Stimulated activated memory B cell treated with anti-CD40 and anti-IgM and Interleukin-4, amounts not matched to agents 10 μg/mL and 1 μg/mL and 100 μg/mL, for 72 hours (primary cell): ENCODE results near the gene CIDEC.
"Not testable (repeated sequence)": the region's sequence is repeated elsewhere in the genome, so short reads cannot be mapped to it uniquely, and the experiment has no call there.

Experiments
- ATAC-seq: fragments of 150-1000 bp; cut with Tn5 transposase; 2 replicates; pipeline ENCODE4 v1.10.0; 2021
- H3K27ac Mint-ChIP-seq: one replicate; pipeline ENCODE4 v1.8.0; 2022; ENCODE audit warnings: mild to moderate bottlenecking, mixed read lengths
- H3K27me3 Mint-ChIP-seq: one replicate; pipeline ENCODE4 v1.8.0; 2022; ENCODE audit warnings: mixed read lengths
- H3K36me3 Mint-ChIP-seq: one replicate; pipeline ENCODE4 v1.8.0; 2022; ENCODE audit warnings: mixed read lengths
- H3K4me1 Mint-ChIP-seq: one replicate; pipeline ENCODE4 v1.8.0; 2022; ENCODE audit warnings: mixed read lengths
- H3K4me3 Mint-ChIP-seq: one replicate; pipeline ENCODE4 v1.8.0; 2022; ENCODE audit warnings: mild to moderate bottlenecking, moderate library complexity, mixed read lengths
- H3K9me3 Mint-ChIP-seq: one replicate; pipeline ENCODE4 v1.8.0; 2022; ENCODE audit warnings: mixed read lengths

CIDEC gene

GRCh38 chr3:9909221-9910013 is 29.4 kb upstream of the CIDEC start:
- H3K27ac Mint-ChIP-seq = no peak overlapping the region
- no peak overlapping the region for H3K4me3 Mint-ChIP-seq
- H3K9me3 Mint-ChIP-seq = no peaks in the 10 kb centered on the region

GRCh38 chr3:9908286-9908685 is 28.2 kb upstream of the CIDEC start:
- peaks cover 12% of the 10 kb centered on the region for H3K4me1 Mint-ChIP-seq
- no peak overlapping the region for H3K27ac Mint-ChIP-seq
- peaks cover 22% of the 10 kb centered on the region for H3K27me3 Mint-ChIP-seq
- no peaks in the 10 kb centered on the region for H3K9me3 Mint-ChIP-seq
- H3K4me3 Mint-ChIP-seq = no peak overlapping the region
- H3K36me3 Mint-ChIP-seq = no peaks in the 10 kb centered on the region
- ATAC-seq = no peak

More at GRCh38 chr3:9909221-9910013, 29.4 kb upstream of the CIDEC start:
- Mint-ChIP-seq H3K4me1 (peaks cover 9% of the 10 kb centered on the region), H3K36me3 (no peaks in the 10 kb centered on the region), H3K27me3 (peaks cover 28% of the 10 kb centered on the region)
- peak; percentile 55 for ATAC-seq

GRCh38 chr3:9906480-9906879 is 26.4 kb upstream of the CIDEC start:
- Mint-ChIP-seq H3K27me3 (peaks cover 6% of the 10 kb centered on the region), H3K36me3 (no peaks in the 10 kb centered on the region), H3K27ac (no peak overlapping the region), H3K4me1 (peaks cover 15% of the 10 kb centered on the region), H3K4me3 (no peak overlapping the region), H3K9me3 (no peaks in the 10 kb centered on the region)
- ATAC-seq = no peak

- no peaks in the 10 kb centered on the region for H3K36me3 Mint-ChIP-seq
- H3K9me3 Mint-ChIP-seq = no peaks in the 10 kb centered on the region
- no peak overlapping the region for H3K27ac Mint-ChIP-seq
- ATAC-seq = no peak
- peaks cover 6% of the 10 kb centered on the region for H3K4me1 Mint-ChIP-seq
- no peaks in the 10 kb centered on the region for H3K27me3 Mint-ChIP-seq
- no peak overlapping the region for H3K4me3 Mint-ChIP-seq
These were observed 23.9 kb upstream of the CIDEC start for GRCh38 chr3:9903904-9904303.

- no peak for ATAC-seq
- no peaks in the 10 kb centered on the region for H3K9me3 Mint-ChIP-seq
- no peaks in the 10 kb centered on the region for H3K27me3 Mint-ChIP-seq
- H3K4me1 Mint-ChIP-seq = peaks cover 12% of the 10 kb centered on the region
- H3K4me3 Mint-ChIP-seq = no peak overlapping the region
- H3K36me3 Mint-ChIP-seq = no peaks in the 10 kb centered on the region
- H3K27ac Mint-ChIP-seq = no peak overlapping the region
These were observed 23.2 kb upstream of the CIDEC start for GRCh38 chr3:9903238-9903624.

GRCh38 chr3:9902372-9903237 is 22.6 kb upstream of the CIDEC start, which contains the start of gene IL17RE:
Gene IL17RE, plus strand, starts transcription at chr3:9902848. Its CDS starts 85 bp downstream, at chr3:9902933.
- no peaks in the 10 kb centered on the region for H3K36me3 Mint-ChIP-seq
- H3K9me3 Mint-ChIP-seq = no peaks in the 10 kb centered on the region
- no peak within 1 kb of the TSS for H3K27ac Mint-ChIP-seq
- no peak for ATAC-seq
- no peaks in the 10 kb centered on the region for H3K27me3 Mint-ChIP-seq
- H3K4me3 Mint-ChIP-seq = no peak within 1 kb of the TSS
- peaks cover 16% of the 10 kb centered on the region for H3K4me1 Mint-ChIP-seq

GRCh38 chr3:9901967-9902366 is 21.9 kb upstream of the CIDEC start:
- no peaks in the 10 kb centered on the region for H3K9me3 Mint-ChIP-seq
- no peak for ATAC-seq
- no peak overlapping the region for H3K4me3 Mint-ChIP-seq
- H3K36me3 Mint-ChIP-seq = no peaks in the 10 kb centered on the region
- H3K27me3 Mint-ChIP-seq = no peaks in the 10 kb centered on the region
- peaks cover 16% of the 10 kb centered on the region for H3K4me1 Mint-ChIP-seq
- H3K27ac Mint-ChIP-seq = no peak overlapping the region

- H3K27me3 Mint-ChIP-seq, H3K27ac Mint-ChIP-seq, H3K36me3 Mint-ChIP-seq, H3K4me3 Mint-ChIP-seq, ATAC-seq, H3K9me3 Mint-ChIP-seq: not testable (repeated sequence)
- peaks cover 16% of the 10 kb centered on the region for H3K4me1 Mint-ChIP-seq
These were observed 20.9 kb upstream of the CIDEC start for GRCh38 chr3:9900965-9901415.

- ATAC-seq = no peak
- Mint-ChIP-seq H3K27ac (no peak overlapping the region), H3K4me1 (peaks cover 24% of the 10 kb centered on the region), H3K9me3 (no peaks in the 10 kb centered on the region), H3K27me3 (no peaks in the 10 kb centered on the region), H3K36me3 (peaks cover 7% of the 10 kb centered on the region), H3K4me3 (no peak overlapping the region)
These were observed 19.3 kb upstream of the CIDEC start for GRCh38 chr3:9899289-9899791.

GRCh38 chr3:9898467-9899241 is 18.6 kb upstream of the CIDEC start:
- peaks cover 12% of the 10 kb centered on the region for H3K36me3 Mint-ChIP-seq
- H3K9me3 Mint-ChIP-seq = no peaks in the 10 kb centered on the region
- no peak for ATAC-seq
- H3K27me3 Mint-ChIP-seq = no peaks in the 10 kb centered on the region
- peak overlapping the region; percentile 20 for H3K27ac Mint-ChIP-seq
- H3K4me1 Mint-ChIP-seq = peaks cover 30% of the 10 kb centered on the region
- H3K4me3 Mint-ChIP-seq = no peak overlapping the region

GRCh38 chr3:9897408-9898372 is 17.6 kb upstream of the CIDEC start:
- Mint-ChIP-seq H3K27ac (peak overlapping the region; percentile 20), H3K36me3 (peaks cover 22% of the 10 kb centered on the region), H3K4me1 (peaks cover 32% of the 10 kb centered on the region), H3K27me3 (no peaks in the 10 kb centered on the region), H3K9me3 (no peaks in the 10 kb centered on the region), H3K4me3 (no peak overlapping the region)
- no peak for ATAC-seq

GRCh38 chr3:9896755-9897407 is 16.8 kb upstream of the CIDEC start:
- Mint-ChIP-seq H3K4me1 (peaks cover 40% of the 10 kb centered on the region), H3K36me3 (peaks cover 28% of the 10 kb centered on the region)
- not testable (repeated sequence) for ATAC-seq, H3K4me3 Mint-ChIP-seq, H3K9me3 Mint-ChIP-seq, H3K27ac Mint-ChIP-seq, H3K27me3 Mint-ChIP-seq

- peaks cover 34% of the 10 kb centered on the region for H3K36me3 Mint-ChIP-seq
- H3K4me1 Mint-ChIP-seq = peaks cover 49% of the 10 kb centered on the region
- H3K4me3 Mint-ChIP-seq, H3K27ac Mint-ChIP-seq, H3K27me3 Mint-ChIP-seq, ATAC-seq, H3K9me3 Mint-ChIP-seq: not testable (repeated sequence)
These were observed 15.7 kb upstream of the CIDEC start for GRCh38 chr3:9895715-9896114.
